ENCODE data around the gene KRT9. TPM values are rescaled to one million over a fixed set of nuclear protein-coding genes. Genes with fewer than 3 reads are reported as not detected.
"Not testable (repeated sequence)": the region's sequence is repeated elsewhere in the genome, so short reads cannot be mapped to it uniquely, and the experiment has no call there.

KRT9 gene
- total RNA-seq, 2 donors from 2014 or later = not detected

- Histone ChIP-seq H3K9me3 (no peaks in the 10 kb centered on the region), H3K27me3 (peaks cover 3% of the 10 kb centered on the region), H3K4me1 (no peaks in the 10 kb centered on the region), H3K27ac (no peak overlapping the region), H3K9ac (ENCODE audit: low read depth in 2 of 2, low read length in 2 of 2) (no peak overlapping the region), H3K4me3 (no peak overlapping the region), H3K36me3 (no peaks in the 10 kb centered on the region)
- no peak for DNase-seq
- TF ChIP-seq CTCF (IDR thresholded peaks at IDR 0.05) = no peak
- intact Hi-C loops (cut with DNase I) = loop anchor here (10.0 kb wide), 1 partner anchor 64 kb away; no protein-coding TSS in a partner anchor
Measured at GRCh38 chr17:41580687-41581365, 9.0 kb upstream of the KRT9 start.

- Histone ChIP-seq H3K36me3 (no peaks in the 10 kb centered on the region), H3K27me3 (peaks cover 3% of the 10 kb centered on the region), H3K9ac (ENCODE audit: low read depth in 2 of 2, low read length in 2 of 2) (no peak overlapping the region), H3K9me3 (no peaks in the 10 kb centered on the region), H3K4me1 (no peaks in the 10 kb centered on the region), H3K4me3 (no peak overlapping the region), H3K27ac (no peak overlapping the region)
- no peak for TF ChIP-seq CTCF (IDR thresholded peaks at IDR 0.05)
- DNase-seq = no peak
- intact Hi-C loops (cut with DNase I) = loop anchor here (10.0 kb wide), 1 partner anchor 65 kb away; no protein-coding TSS in a partner anchor
Measured at GRCh38 chr17:41580244-41580575, 8.4 kb upstream of the KRT9 start.

- H3K9ac ChIP-seq (ENCODE audit: low read depth in 2 of 2, low read length in 2 of 2) = no peak overlapping the region
- H3K27ac ChIP-seq = no peak overlapping the region
- peaks cover 3% of the 10 kb centered on the region for H3K27me3 ChIP-seq
- no peaks in the 10 kb centered on the region for H3K4me1 ChIP-seq
- TF ChIP-seq CTCF (IDR thresholded peaks at IDR 0.05) = peak; percentile 82
- peak; percentile 95 for DNase-seq
- H3K4me3 ChIP-seq = no peak overlapping the region
- H3K36me3 ChIP-seq = no peaks in the 10 kb centered on the region
- no peaks in the 10 kb centered on the region for H3K9me3 ChIP-seq
- intact Hi-C loops (cut with DNase I) = loop anchor here (10.0 kb wide), 1 partner anchor 65 kb away; no protein-coding TSS in a partner anchor
Measured at GRCh38 chr17:41579484-41580243, 7.8 kb upstream of the KRT9 start.

GRCh38 chr17:41578971-41579370, 7.1 kb upstream of the KRT9 start:
- H3K36me3 ChIP-seq = no peaks in the 10 kb centered on the region
- no peak overlapping the region for H3K27ac ChIP-seq
- no peak overlapping the region for H3K9ac ChIP-seq (ENCODE audit: low read depth in 2 of 2, low read length in 2 of 2)
- no peak for TF ChIP-seq CTCF (IDR thresholded peaks at IDR 0.05)
- no peaks in the 10 kb centered on the region for H3K4me1 ChIP-seq
- no peaks in the 10 kb centered on the region for H3K9me3 ChIP-seq
- intact Hi-C loops (cut with DNase I) = no loop called here
- DNase-seq = no peak
- peaks cover 3% of the 10 kb centered on the region for H3K27me3 ChIP-seq
- no peak overlapping the region for H3K4me3 ChIP-seq

DNA sequence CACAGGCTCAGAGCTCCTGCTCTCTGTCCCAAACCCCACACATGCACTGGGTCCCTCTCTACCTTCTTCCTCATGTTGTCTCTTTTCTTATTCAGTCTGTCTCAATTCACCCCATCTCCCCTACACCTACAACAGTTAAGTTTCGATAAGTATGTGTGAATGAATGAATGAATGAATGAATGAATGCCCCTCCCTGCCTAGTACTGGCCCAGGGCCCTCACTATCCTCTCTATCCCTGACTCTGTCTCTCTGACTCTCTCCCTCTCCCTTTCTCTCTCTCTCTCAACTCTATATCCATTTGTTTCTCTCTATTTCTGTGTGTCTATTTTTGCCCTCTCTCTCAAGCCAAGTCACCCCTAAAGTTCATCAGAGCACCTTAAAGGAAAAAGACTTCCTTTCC, 6.7 kb upstream of the KRT9 start:
- H3K4me1 ChIP-seq = no peaks in the 10 kb centered on the region
- H3K27ac ChIP-seq = no peak overlapping the region
- H3K27me3 ChIP-seq = peaks cover 3% of the 10 kb centered on the region
- no peak overlapping the region for H3K9ac ChIP-seq (ENCODE audit: low read depth in 2 of 2, low read length in 2 of 2)
- DNase-seq = no peak
- H3K4me3 ChIP-seq = no peak overlapping the region
- TF ChIP-seq CTCF (IDR thresholded peaks at IDR 0.05) = no peak
- H3K36me3 ChIP-seq = no peaks in the 10 kb centered on the region
- intact Hi-C loops (cut with DNase I) = no loop called here
- H3K9me3 ChIP-seq = no peaks in the 10 kb centered on the region

GRCh38 chr17:41576740-41577139, 4.9 kb upstream of the KRT9 start:
- DNase-seq; H3K36me3 ChIP-seq; H3K27ac ChIP-seq; H3K9ac ChIP-seq (ENCODE audit: low read depth in 2 of 2, low read length in 2 of 2); H3K9me3 ChIP-seq; H3K4me1 ChIP-seq; intact Hi-C loops (cut with DNase I); H3K4me3 ChIP-seq; H3K27me3 ChIP-seq: not testable (repeated sequence)
